ENCODE results near the gene COL4A2.

The COL4A2 gene

GRCh38 chr13:110382229-110382628 is 75.1 kb downstream of the COL4A2 start:
- Histone ChIP-seq H3K27me3 (peaks cover 0 to 2% (median 0%) of the 10 kb centered on the region in 11 experiments; a peak in 1 of 22 replicates), H4K20me1 (no peaks in the 10 kb centered on the region), H3K4me1 (peaks cover 2 to 87% (median 46%) of the 10 kb centered on the region in 10 experiments; a peak in 18 of 20 replicates), H3K36me3 (no peaks in the 10 kb centered on the region), H3K9me3 (replicated peaks in 1 of 11) (peaks cover 5 to 34% (median 29%) of the 10 kb centered on the region in 11 experiments; a peak in 18 of 22 replicates), H3K27ac (peak overlapping the region in 3 of 11 experiments; percentile 63 to 69 (median 66); a peak in 5 of 22 replicates), H3K9ac (no peak overlapping the region), H3K4me3 (no peak overlapping the region), H3K4me2 (peak overlapping the region in 6 of 11 experiments; percentile 1 to 61 (median 41); a peak in 4 of 22 replicates)
- no peak for TF ChIP-seq Cebpa-rat (IDR thresholded peaks at IDR 0.05)

GRCh38 chr13:110382830-110383229 is 75.7 kb downstream of the COL4A2 start:
- no peak overlapping the region; a peak in 1 of 22 replicates for H3K9ac ChIP-seq
- H3K36me3 ChIP-seq = no peaks in the 10 kb centered on the region
- H3K9me3 ChIP-seq (replicated peaks in 1 of 11) = peaks cover 5 to 34% (median 29%) of the 10 kb centered on the region in 11 experiments; a peak in 18 of 22 replicates
- TF ChIP-seq Cebpa-rat (IDR thresholded peaks at IDR 0.05) = no peak
- peaks cover 0 to 4% (median 0%) of the 10 kb centered on the region in 11 experiments; a peak in 1 of 22 replicates for H3K27me3 ChIP-seq
- H3K4me1 ChIP-seq = peaks cover 6 to 87% (median 46%) of the 10 kb centered on the region in 10 experiments
- H4K20me1 ChIP-seq = no peaks in the 10 kb centered on the region
- H3K4me2 ChIP-seq = peak overlapping the region in 1 of 11 experiments; percentile 19; a peak in 1 of 22 replicates
- H3K4me3 ChIP-seq = no peak overlapping the region
- H3K27ac ChIP-seq = peak overlapping the region in 1 of 11 experiments; percentile 63; a peak in 1 of 22 replicates

- peaks cover 32 to 58% (median 49%) of the 10 kb centered on the region in 11 experiments for H3K9me3 ChIP-seq (replicated peaks in 1 of 11)
- peak overlapping the region in 9 of 11 experiments; percentile 4 to 82 (median 35); a peak in 14 of 22 replicates for H3K9ac ChIP-seq
- peak overlapping the region in 8 of 11 experiments; percentile 7 to 90 (median 59); a peak in 13 of 22 replicates for H3K27ac ChIP-seq
- H3K36me3 ChIP-seq = no peaks in the 10 kb centered on the region
- peaks cover 16 to 74% (median 40%) of the 10 kb centered on the region in 10 experiments for H3K4me1 ChIP-seq
- H3K27me3 ChIP-seq = peaks cover 0 to 14% (median 0%) of the 10 kb centered on the region in 11 experiments; a peak in 3 of 22 replicates
- H3K4me2 ChIP-seq = peak overlapping the region; percentile 81 to 98 (median 92)
- peak overlapping the region; percentile 33 to 64 (median 48); a peak in 19 of 20 replicates for H3K4me3 ChIP-seq
- TF ChIP-seq Cebpa-rat (IDR thresholded peaks at IDR 0.05) = no peak
- H4K20me1 ChIP-seq = no peaks in the 10 kb centered on the region
Observed at GRCh38 chr13:110387451-110388107, 80.5 kb downstream of the COL4A2 start.

- peaks cover 16 to 70% (median 41%) of the 10 kb centered on the region in 10 experiments for H3K4me1 ChIP-seq
- H3K4me3 ChIP-seq = peak overlapping the region; percentile 33 to 64 (median 48); a peak in 18 of 20 replicates
- H3K27ac ChIP-seq = peak overlapping the region in 8 of 11 experiments; percentile 7 to 90 (median 59); a peak in 13 of 22 replicates
- TF ChIP-seq Cebpa-rat (IDR thresholded peaks at IDR 0.05) = peak in 2 of 11 experiments; percentile 44 to 80; a peak in 2 of 22 replicates
- H4K20me1 ChIP-seq = no peaks in the 10 kb centered on the region
- H3K9me3 ChIP-seq (replicated peaks in 1 of 11) = peaks cover 37 to 58% (median 52%) of the 10 kb centered on the region in 11 experiments
- H3K9ac ChIP-seq = peak overlapping the region in 8 of 11 experiments; percentile 4 to 82 (median 49); a peak in 13 of 22 replicates
- peaks cover 0 to 14% (median 0%) of the 10 kb centered on the region in 11 experiments; a peak in 3 of 22 replicates for H3K27me3 ChIP-seq
- no peaks in the 10 kb centered on the region for H3K36me3 ChIP-seq
- H3K4me2 ChIP-seq = peak overlapping the region; percentile 81 to 98 (median 92)
Observed at GRCh38 chr13:110388108-110388943, 81.2 kb downstream of the COL4A2 start.

- peak overlapping the region in 3 of 11 experiments; percentile 24 to 88 (median 85); a peak in 3 of 22 replicates for H3K27ac ChIP-seq
- no peak overlapping the region for H3K9ac ChIP-seq
- peaks cover 0 to 14% (median 0%) of the 10 kb centered on the region in 11 experiments; a peak in 3 of 22 replicates for H3K27me3 ChIP-seq
- no peaks in the 10 kb centered on the region for H3K36me3 ChIP-seq
- H3K4me1 ChIP-seq = peaks cover 16 to 56% (median 33%) of the 10 kb centered on the region in 10 experiments
- peaks cover 37 to 63% (median 48%) of the 10 kb centered on the region in 11 experiments for H3K9me3 ChIP-seq (replicated peaks in 1 of 11)
- TF ChIP-seq Cebpa-rat (IDR thresholded peaks at IDR 0.05) = no peak
- H3K4me3 ChIP-seq = no peak overlapping the region
- peak overlapping the region in 1 of 11 experiments; percentile 24; a peak in 2 of 22 replicates for H3K4me2 ChIP-seq
- H4K20me1 ChIP-seq = no peaks in the 10 kb centered on the region
Observed at GRCh38 chr13:110390567-110390966, 83.5 kb downstream of the COL4A2 start.

- Histone ChIP-seq H3K9ac (no peak overlapping the region), H3K9me3 (replicated peaks in 1 of 11) (peaks cover 36 to 60% (median 43%) of the 10 kb centered on the region in 11 experiments), H3K27me3 (peaks cover 0 to 14% (median 0%) of the 10 kb centered on the region in 11 experiments; a peak in 3 of 22 replicates), H3K36me3 (no peaks in the 10 kb centered on the region), H3K4me3 (no peak overlapping the region), H3K4me1 (peaks cover 16 to 56% (median 33%) of the 10 kb centered on the region in 10 experiments), H3K27ac (no peak overlapping the region), H3K4me2 (no peak overlapping the region), H4K20me1 (no peaks in the 10 kb centered on the region)
- TF ChIP-seq Cebpa-rat (IDR thresholded peaks at IDR 0.05) = no peak
Observed at GRCh38 chr13:110391273-110391672, 84.2 kb downstream of the COL4A2 start.

DNA sequence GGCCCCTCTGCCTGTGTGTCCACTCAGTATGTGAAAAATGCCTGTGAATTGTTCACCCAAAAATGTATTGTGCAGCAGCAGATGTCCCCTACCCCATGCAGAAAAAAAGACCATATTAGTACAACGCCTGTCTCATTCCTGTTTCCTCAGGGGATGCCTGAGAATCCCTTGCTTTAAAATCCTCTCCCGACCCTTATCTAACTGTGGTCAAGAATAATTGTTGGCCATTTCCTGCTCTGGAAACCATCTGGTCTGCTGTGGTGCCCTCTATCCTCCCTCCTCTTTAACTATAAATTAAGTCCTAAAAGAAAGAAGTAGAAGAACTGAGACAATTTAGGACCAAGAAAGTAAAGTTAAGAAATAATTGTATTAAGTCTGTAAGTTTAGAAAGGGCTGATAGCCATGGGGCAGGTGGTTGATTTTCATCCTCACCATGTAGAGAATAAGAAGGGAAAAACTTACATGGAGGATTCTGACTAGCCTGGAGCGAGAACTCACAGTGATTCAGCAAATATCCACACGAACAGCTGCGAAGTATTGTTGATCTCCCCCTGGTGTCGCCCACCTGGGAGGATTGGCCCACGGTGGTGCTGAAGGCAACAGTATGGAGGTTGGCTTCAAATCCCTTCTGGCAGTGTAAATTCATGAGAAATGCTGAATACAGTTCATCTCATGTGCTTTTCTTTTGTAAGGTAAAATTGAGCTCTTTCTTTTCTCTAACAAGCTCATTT is 85.6 kb downstream of the COL4A2 start:
- Histone ChIP-seq H3K9ac (no peak overlapping the region), H4K20me1 (no peaks in the 10 kb centered on the region), H3K36me3 (no peaks in the 10 kb centered on the region), H3K4me3 (no peak overlapping the region), H3K27me3 (peaks cover 0 to 14% (median 0%) of the 10 kb centered on the region in 11 experiments; a peak in 3 of 22 replicates), H3K27ac (peak overlapping the region in 3 of 11 experiments; percentile 9 to 41 (median 16); a peak in 3 of 22 replicates), H3K4me2 (peak overlapping the region in 7 of 11 experiments; percentile 4 to 29 (median 21); a peak in 6 of 22 replicates), H3K9me3 (replicated peaks in 1 of 11) (peaks cover 36 to 59% (median 42%) of the 10 kb centered on the region in 11 experiments), H3K4me1 (peaks cover 17 to 56% (median 32%) of the 10 kb centered on the region in 10 experiments)
- no peak for TF ChIP-seq Cebpa-rat (IDR thresholded peaks at IDR 0.05)

GRCh38 chr13:110393761-110394160 is 86.7 kb downstream of the COL4A2 start:
- Histone ChIP-seq H3K4me2 (no peak overlapping the region), H3K4me1 (peaks cover 9 to 56% (median 31%) of the 10 kb centered on the region in 10 experiments; a peak in 19 of 20 replicates), H4K20me1 (no peaks in the 10 kb centered on the region), H3K27me3 (peaks cover 0 to 4% (median 0%) of the 10 kb centered on the region in 11 experiments; a peak in 2 of 22 replicates), H3K4me3 (no peak overlapping the region), H3K9ac (no peak overlapping the region), H3K9me3 (replicated peaks in 1 of 11) (peaks cover 36 to 59% (median 42%) of the 10 kb centered on the region in 11 experiments), H3K27ac (no peak overlapping the region), H3K36me3 (no peaks in the 10 kb centered on the region)
- TF ChIP-seq Cebpa-rat (IDR thresholded peaks at IDR 0.05) = no peak
